HG02870 (cell line): ENCODE results near the gene CD109.
A peak's percentile ranks its signal among the peaks of the same experiment; 100 is the strongest.
"Not testable (repeated sequence)": the region's sequence is repeated elsewhere in the genome, so short reads cannot be mapped to it uniquely, and the experiment has no call there.

Experiments used
- ATAC-seq: cut with Tn5 transposase; IDR thresholded peaks from one replicate; pipeline ENCODE4 v1.9.1; 2021; ENCODE audit warnings: mild to moderate bottlenecking, moderate library complexity; ENCODE audit not compliant: unreplicated experiment

Gene CD109

DNA sequence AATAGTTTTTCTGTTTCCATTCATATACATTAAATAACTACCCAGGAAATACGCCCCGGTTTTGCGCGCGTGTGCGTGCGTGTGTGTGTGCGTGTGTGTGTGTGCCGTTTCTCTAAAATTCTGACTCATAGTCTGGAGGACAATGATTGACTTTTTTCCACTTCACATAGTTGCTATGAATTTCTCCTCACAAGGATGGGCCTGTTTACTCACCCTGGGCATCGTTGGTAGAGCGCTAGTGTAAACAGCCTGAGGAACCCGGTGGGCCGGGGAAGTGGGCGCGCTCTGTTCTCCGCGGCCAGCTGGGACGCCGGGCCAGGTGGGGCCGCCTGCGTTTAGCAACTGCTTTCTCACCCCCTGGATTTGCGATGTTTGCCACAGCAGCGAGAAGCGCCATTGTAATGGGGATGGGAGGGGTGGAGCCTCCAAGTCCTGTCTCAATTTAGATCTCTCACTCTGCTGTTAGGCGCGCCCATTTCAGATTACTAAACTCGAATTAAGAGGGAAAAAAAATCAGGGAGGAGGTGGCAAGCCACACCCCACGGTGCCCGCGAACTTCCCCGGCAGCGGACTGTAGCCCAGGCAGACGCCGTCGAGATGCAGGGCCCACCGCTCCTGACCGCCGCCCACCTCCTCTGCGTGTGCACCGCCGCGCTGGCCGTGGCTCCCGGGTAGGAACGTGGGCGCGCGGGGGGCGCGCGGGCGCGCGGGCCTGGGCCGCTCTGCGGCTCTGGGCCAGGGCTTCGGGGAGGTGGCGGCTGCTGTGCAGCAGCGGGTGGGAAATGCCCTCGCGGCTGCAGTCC, at the start of gene CD109:
Gene CD109, plus strand, starts transcription at position 585 of the 803 bp plus-strand sequence. Its CDS starts 13 bp downstream, at position 598.
- peak; percentile 53 for ATAC-seq

- no peak for ATAC-seq
These were observed 47.8 kb upstream of the CD109 start for GRCh38 chr6:73648166-73648565.

DNA sequence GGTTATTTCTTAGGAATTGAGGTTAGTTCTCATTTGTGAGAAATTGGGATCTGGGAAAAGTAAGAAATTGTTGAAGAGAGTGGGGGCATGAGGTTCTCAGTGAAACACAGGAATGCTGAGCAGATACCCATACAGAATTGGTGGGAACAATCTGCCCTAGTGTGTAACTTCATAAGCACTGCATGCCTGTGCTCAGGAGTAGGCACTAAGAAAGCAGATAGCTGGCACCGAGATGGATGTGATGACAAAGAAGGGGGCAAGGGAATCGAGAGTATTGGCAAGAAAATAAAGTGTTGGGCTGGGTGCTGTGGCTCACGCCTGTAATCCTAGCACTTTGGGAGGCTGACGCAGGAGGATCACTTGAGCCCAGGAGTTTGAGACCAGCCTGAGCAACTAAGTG, 46.2 kb upstream of the CD109 start:
- ATAC-seq: no peak

- ATAC-seq: peak; percentile 43
These were observed 43.1 kb upstream of the CD109 start for GRCh38 chr6:73652637-73653570.

DNA sequence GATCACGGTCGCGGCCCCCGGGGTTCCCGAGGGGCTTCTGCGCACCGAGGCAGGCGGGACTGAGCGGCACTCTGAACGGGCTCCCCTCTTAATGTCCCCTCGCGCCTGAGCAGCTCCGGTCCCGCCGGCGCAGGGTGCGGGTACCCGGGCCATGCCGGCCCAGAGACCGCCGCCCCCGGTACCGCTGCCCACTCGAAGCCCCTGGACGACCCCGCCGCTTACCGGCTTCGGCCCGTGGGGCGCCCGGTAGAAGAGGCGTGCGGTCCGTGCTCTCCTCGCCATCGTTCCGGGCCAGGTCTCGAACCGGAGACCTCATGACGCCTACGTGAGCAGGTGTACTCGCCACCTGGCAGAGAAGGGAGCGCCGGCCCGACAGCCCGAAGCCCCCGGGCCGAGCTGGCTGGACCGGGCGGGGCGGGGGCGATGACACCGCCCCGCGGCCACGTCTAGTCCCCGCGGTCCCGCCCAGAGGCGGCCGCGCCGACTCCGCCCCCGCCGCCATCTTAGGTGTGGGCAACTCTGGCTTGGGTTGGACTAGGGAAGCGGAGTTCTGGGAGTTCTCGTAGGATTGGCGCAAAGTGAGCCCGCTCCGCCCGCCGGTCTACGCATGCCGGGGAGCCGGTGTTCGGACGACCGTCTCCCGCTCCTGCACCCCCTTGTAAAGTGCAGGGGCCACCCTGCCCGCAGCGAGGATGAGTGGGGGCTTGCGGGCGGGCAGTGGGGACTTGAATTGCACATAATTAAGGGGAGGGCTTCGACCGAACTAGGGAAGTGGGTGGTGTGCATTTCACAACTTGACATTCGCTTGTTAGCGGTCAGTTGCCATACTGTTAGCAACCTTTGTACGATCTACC, 42.2 kb upstream of the CD109 start, which contains the start of gene SLC17A5:
Gene SLC17A5, minus strand, starts transcription at position 422 of the 854 bp plus-strand sequence. Its CDS starts 106 bp downstream, at position 316.
- peak; percentile 80 for ATAC-seq

DNA sequence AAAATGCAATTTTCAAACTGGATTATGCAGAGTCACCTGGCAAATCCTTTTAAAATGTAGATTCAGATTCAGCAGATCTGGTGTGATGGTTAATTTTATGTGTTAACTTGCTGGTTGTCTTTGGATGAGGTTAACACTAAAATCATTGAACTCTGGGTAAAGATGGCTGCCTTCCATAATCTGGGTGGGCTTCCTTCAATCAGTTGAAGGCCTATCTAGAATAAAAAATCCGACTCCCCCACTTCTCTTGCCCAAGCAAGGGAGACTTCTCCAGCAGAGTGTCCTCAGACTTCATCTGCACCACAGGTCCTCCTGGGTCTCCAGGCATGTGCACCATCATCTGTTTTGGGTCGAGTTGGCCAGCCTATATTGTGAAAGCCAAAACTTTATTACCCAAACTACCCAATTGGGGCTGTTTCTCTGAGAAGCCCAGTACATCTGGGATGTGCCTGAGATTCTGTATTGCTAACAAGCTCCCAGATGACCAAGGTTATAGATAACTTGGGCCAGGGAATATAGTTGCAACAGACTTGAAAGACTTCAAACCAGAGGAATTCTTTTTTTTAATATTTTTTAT, 40.6 kb upstream of the CD109 start:
- ATAC-seq: no peak

DNA sequence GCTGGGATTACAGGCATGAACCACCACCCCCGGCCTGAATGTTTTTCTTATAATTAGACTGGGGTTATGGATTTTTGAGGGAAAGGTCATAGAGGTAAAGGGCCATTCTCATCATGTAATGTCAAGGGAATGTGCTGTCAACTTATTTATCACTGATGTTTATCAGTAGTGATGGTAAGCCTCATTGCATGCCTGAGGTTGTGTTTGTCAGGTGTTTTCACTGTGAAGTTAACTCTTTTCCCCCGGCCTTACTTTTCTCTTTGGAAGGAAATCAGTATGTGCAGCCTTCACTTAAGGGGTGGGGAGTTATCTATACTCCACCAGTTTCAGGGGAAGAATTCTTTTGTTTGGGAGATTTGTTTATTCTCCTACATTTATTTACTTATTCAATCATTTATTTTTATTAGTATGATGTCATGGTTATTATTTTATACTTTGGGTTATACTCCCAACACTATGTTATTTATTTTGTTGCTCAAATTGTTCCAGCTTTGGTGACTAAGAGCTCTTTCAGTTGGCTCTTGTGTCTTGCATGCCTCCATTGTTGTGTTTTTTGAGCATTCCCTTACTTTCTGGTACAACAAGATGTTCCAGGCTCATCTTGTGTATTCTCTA, 39.4 kb upstream of the CD109 start:
- ATAC-seq: no peak

DNA sequence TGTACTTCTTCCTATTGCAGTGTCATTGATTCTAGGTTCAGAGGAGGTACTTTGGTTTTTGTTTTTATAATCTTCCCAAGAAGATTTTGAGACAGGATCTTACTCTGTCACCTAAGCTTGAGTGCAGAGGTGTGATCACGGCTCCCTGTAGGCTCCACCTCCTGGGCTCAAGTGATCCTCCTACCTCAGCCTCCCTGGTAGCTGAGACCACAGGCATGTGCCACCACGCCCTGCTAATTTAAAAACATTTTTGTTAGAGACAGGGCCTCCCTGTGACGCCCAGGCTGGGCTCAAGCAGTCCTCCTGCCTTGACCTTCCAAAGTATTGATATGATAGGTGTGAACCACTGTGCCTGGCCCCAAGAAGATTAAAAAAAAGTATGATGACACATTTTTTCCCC, 38.8 kb upstream of the CD109 start:
- ATAC-seq: no peak

GRCh38 chr6:73664701-73665100, 31.3 kb upstream of the CD109 start:
- ATAC-seq: no peak

GRCh38 chr6:73665686-73666319, 30.2 kb upstream of the CD109 start:
- peak; percentile 91 for ATAC-seq

DNA sequence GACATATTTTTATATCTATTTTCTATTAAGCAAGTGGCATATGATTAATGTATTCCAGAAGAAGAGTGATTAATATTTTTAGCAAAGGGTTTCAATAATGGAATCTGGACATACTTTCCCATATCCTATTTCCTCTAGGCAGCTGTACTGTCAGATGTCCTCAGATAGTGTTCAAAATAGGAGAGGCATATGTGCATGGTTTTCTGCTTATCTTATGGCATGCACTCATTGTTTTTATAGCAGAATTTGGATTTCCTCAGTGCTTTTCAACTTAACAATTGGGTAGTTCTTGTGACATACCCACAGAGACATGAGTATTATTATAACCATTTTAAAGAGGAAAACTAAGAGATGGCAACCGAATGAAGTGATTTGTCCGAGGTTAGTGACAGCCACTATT, 29.6 kb upstream of the CD109 start:
- ATAC-seq: no peak

DNA sequence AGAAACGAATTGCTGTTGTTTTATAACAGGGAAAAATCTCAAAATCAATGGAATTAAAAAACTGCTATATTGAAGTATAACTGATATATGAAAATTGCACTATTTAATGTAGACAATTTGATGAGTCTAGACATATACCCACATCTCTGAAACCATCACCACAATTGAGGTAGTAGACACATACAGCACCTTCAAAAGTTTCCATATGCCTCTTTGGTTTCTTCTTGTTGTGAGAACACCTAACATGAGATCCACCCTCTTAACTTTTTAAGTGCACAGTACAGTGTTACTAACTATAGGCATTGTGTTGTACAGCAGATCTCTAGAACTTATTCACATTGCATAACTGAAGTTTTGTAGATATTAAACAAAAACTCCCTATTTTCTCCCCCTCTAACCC, 28.2 kb upstream of the CD109 start:
- peak; percentile 49 for ATAC-seq

- no peak for ATAC-seq
These were observed 27.0 kb upstream of the CD109 start for GRCh38 chr6:73669005-73669404.

DNA sequence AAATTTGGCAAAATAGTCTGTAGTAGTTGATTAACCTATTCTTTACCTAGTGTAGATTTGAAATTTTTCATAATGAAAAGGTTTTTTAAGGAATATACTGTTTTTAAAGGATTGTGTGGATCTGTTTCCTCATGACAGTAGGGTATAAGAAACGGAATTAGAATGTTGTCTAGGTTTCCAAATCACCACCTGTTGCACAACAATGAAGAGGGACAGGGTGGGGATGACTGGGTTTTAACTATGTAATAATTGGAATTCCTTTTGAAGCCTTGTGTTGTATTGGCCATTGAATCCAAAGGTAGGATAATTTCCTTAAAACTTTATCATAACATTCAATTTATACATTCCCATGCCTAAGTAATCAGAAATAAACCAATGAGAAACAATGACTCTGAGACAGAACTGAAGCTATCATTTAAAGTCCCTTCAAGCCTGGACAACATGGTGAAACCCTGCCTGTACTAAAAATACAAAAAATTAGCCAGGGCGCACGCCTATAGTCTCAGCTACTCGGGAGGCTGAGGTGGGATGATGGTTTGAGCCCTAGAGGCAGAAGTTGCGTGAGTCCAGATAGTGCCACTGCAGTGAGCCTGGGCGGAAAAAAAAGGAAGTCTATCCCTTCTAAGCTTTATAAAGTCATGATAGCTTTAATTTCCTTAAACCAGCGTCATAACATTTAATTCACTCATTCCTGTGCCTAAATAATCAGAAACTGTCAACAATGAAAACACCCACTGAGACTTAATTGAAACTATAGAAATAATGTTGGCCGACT, 23.9 kb upstream of the CD109 start:
- no peak for ATAC-seq

- ATAC-seq: peak; percentile 93
These were observed 20.4 kb upstream of the CD109 start for GRCh38 chr6:73675466-73676098.

DNA sequence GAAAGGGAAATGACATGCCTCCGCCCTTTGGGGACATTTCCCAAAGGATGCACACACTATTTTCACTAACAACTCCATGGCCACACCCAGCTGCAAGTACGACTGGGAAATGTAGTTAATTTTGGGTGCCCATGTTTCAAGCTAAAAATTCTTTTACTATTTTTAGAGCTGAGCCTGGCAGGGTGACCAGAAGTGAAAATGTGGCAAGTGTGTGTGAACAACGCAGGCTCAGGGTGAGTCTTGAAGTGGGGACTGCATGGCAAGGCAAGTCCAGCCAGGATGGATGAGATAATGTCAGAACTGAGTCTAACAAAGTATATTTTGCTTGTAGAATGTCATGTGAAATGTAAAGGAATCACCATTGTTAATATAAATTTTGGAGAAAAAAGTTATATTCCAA, 17.0 kb upstream of the CD109 start:
- no peak for ATAC-seq

GRCh38 chr6:73679846-73680245, 16.2 kb upstream of the CD109 start:
- ATAC-seq: not testable (repeated sequence)

DNA sequence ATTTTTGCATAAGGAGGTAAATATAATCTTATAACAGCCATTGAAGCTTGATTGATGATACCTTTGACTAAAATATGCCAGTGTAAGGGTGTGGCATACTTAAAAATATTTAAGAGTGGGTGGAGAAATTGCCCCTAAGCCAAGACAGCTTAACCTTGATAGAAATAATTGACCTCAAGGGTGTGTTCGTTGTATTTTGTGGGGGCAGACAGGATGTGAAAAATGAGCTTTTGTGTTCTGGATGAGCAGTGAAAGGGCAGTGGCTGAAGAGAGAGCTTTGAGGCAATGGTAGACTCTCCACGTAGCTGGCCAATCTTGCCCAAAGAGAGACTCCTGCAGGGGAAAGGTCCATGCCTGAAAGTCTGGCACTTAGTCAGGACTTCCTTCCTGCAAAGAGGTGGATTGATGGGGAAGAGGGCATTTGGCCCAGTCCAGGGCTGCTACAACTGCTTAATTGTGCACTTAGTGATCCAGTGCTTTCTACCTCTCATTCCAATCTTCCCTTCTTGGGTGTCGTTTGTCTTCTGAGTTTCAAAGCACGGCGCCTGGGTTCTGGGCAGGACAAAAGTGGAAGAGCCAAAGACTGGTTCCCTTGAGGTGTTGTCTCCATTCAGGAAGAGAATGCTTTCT, 15.6 kb upstream of the CD109 start:
- no peak for ATAC-seq
